NAMALWA (cell line): Measurements from ENCODE around the gene TBC1D22A.

Source experiments
- DNase-seq: peaks from one replicate; pipeline ENCODE4 v3.0.0-alpha.2; 2015; ENCODE audit warnings: low spot score

TBC1D22A gene

GRCh38 chr22:47060718-47061117 lies 298.3 kb downstream of the TBC1D22A start:
- no peak for DNase-seq

- no peak for DNase-seq
Measured at GRCh38 chr22:47061226-47061625, 298.8 kb downstream of the TBC1D22A start.

DNA sequence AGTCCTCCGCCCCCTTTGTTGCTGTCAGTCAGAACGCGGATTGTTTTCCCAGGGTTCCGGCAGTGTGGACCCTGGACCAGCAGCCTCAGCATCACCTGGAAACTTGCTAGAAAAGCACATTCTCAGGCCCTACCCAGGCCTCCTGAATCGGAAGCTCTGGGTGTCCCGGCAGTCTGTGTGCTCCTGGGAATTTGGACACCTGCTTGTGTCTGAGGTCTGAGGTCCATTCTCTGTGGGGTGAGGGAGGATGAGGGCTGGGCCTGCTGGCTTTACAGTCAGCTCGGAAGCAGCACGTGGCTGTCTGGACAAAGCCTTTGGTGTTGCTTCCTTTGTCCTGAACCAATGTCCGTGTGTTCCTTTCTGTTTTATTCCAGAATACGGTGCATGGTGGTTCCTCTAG lies 299.7 kb downstream of the TBC1D22A start:
- DNase-seq: no peak

GRCh38 chr22:47063071-47063509 lies 300.6 kb downstream of the TBC1D22A start:
- DNase-seq: no peak

DNA sequence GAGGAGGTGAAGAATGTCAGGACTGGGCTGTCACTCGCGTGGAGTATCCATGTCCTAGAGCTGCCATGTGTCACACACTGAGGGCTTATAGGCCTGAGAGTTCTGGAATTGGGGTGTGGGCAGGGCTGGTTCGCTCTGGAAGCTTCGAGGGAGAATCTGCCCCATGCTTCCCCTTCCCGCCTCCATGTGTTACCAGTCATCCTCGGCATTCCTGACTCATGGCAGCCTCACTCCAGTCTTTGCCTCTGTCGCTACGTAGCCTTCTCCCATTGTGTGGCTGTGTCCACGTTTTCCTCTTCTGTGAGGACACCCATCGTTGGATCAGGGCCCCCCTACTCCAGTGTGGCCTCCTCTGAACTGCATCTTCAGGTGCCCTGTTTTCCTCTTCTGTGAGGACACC lies 301.2 kb downstream of the TBC1D22A start:
- no peak for DNase-seq

DNA sequence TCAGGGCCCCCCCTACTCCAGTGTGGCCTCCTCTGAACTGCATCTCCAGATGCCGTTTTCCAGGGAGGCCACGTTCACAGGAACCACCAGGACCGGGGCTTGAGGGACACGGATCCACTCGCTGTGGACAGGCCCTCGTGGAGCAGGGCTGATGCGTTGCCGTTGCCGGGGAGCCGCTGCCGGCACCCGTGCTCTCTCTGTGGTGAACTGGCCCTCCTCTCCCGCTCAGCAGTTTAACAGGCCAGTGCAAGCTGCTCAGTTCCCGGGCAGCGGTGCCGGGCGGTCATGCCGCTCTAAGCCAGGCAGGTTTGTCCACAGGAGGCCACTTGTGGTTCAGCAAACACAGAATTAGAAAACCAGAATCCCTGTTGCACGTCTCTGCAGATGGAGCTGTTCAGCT lies 301.6 kb downstream of the TBC1D22A start:
- no peak for DNase-seq

- no peak for DNase-seq
Measured at GRCh38 chr22:47064416-47064815, 302.0 kb downstream of the TBC1D22A start.

DNA sequence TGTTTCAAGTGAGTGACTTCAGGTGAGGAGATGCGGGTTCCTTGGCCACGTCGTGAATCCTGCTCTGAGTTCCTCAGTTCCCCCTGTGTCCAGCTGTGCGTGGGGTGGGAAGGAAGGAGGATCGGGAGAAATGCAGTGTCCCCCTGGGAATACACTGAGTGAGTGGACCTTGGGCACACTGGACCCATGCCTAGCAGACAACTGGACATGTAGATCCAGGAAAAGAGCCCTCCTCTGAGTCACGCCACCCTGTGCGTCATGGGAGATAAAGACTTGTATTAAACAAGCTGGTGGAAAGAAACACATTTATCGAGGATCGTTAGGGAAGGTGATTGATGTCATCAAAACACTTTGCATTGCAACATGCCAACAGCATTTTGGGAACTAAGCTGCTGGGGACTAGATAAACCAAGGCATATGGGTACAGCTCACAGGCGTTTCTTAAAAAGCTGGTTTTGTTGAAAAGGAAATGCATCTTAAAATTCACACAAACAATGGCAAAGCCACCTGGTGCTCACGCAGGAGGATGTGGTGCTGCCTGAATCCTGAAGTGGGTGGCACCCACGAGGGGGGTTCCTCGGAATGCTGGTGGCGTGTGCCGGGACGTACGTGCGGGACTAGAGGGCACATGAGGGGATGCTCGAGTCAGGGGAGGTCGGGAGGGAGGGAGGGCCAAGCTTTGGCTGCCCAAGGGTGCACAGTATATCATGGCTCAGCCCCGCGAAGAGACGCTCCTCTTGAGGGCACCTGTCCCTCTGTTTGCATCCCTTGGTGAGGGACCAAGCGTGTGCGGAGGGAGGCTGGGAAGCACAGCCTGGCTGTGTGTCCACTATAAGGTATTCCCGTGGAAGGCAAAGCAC lies 303.5 kb downstream of the TBC1D22A start:
- no peak for DNase-seq

DNA sequence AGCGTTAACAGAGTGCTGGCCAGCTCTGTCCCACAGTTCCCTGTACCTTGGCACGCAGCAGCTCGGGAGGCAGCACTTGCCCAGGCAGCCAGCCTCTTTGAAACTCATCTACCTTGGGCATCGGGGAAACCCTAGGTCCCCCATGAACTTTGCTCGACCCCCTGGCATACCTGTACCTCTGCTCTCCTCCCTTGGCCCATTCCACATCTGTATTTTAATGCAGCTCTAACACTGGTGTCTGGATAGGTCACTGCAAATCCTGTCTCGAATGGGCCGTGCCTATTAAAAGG lies 304.1 kb downstream of the TBC1D22A start:
- DNase-seq: no peak

DNA sequence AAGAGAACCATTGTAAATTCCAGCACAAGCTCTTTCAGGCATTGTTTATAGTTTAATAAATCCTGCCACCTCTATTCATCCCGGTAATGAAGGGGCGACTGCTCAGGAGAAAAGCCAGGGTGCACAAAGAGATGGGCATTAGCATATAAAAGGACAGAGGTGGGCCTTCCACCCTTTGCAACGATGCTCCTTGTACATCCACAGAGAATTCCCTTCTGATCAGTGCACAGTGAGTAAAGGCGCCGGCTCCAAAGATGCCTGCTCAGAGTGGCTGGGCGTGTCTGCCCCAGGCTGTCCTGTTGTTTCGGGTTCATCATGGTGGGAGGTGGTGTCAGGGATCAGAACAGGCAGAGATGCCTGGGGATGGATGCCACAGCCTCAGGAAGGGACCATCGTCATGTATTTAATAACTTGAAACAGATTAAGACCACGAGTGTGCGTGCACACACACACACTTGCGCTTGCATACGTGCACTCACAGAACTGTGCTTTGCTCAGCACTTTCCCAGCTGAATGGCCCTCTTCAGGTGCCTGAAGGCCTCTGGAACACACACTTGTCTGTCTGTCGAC lies 305.0 kb downstream of the TBC1D22A start:
- DNase-seq: no peak

DNA sequence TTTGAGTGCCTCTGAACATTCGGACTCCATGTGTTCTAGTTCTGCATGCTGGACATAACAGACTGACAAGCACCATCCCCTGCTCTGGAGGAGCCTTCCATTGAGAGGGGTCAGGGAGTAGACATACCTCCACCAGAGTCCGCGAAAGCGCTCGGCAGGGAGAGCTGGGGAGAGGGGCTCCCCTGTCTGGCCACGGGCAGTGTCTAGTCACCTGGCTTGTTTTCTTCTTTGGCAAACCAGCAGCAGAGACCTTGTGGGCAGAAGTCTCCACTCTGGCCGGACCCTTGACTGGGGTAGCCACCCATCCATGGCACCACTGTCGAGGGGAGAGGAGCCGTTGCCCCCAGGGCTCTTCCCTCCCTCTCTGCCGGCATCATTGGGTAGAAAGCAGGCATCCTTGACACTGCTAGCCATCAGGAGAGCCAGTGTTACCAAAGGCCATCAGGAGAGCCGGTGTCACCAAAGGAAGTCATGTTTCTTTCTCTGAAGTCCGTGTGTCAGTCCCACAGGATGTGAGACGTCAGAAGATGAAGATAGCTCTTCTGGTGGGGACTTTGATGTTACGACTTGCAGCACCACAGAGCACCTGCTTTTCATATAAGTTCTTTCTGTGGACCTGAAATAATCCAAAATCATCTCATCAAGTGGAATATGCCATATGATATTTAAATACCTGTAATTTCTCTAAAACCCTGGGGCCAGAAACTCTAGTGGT lies 305.6 kb downstream of the TBC1D22A start:
- no peak for DNase-seq

GRCh38 chr22:47068626-47068996 lies 306.2 kb downstream of the TBC1D22A start:
- no peak for DNase-seq

DNA sequence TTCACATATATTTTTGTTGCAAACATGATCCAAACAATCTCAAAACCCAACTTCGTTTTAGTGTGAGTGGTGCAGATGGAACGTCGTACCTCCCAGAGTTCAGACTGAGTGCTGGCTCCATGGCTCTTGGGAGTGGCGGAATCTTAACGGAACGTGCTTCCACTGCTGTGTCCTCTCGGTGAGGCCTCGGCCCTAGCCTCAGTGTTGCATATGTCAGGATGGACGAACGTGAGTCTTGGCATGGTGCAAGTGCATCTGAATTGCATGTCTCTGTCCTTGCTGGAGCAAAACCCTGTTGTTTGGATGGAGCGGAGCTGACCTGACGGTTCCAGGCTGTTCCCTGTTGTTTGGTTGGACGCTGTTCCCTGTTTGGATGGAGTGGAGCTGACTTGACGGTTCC lies 306.8 kb downstream of the TBC1D22A start:
- DNase-seq: no peak

DNA sequence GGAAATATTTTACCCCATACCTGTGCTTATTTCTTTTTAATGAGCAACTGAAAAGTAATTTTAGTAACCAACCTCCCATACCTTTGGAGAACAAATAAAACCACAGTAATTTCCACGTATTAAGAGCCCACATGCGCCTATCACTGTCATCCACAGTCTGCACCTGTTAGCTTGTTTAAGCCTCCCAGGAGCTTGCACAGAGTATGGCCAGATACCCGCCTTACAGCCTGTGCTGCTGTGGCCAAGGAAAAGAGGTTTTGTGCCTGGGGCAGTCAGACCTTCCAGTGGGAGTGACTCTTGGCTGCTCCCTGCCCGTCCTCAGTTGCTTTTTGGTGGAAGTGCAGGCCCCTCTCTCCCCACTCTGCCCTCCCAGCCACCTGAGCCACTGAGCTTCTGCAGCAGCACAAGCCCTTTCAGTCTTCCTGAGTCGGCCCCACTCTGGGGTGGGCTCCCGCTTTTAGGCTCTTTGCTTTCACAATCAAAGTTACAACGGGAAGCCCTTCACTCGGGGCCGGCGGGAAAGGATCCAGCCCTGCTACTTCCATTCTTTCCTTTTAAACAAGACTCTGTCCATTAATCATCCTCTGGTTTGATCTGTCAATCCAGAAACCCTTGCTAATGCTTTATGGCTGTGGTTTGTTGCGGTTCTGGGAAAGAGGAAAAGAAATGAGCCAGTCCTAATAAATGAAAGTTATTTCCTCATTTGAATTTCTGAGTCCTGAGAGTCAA lies 308.8 kb downstream of the TBC1D22A start:
- DNase-seq: no peak

GRCh38 chr22:47071807-47072641 lies 309.6 kb downstream of the TBC1D22A start:
- DNase-seq: no peak

DNA sequence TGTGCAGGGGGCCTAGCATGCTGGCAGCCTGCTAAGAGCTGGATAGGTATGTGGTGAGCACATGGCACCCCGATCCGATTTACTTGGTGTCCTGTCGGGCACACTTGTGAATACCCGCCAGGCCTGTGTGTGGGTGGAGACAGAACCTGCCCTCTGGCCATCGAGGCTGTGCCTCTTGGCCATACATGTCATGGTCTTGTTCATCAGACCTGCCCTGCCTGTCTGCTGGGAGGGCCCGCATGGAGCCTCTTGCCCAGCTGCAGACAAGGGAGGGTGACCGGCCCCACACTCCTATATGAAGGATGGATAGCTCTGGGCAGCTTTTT lies 310.2 kb downstream of the TBC1D22A start:
- DNase-seq: no peak

- no peak for DNase-seq
Measured at GRCh38 chr22:47073075-47073474, 310.6 kb downstream of the TBC1D22A start.

DNA sequence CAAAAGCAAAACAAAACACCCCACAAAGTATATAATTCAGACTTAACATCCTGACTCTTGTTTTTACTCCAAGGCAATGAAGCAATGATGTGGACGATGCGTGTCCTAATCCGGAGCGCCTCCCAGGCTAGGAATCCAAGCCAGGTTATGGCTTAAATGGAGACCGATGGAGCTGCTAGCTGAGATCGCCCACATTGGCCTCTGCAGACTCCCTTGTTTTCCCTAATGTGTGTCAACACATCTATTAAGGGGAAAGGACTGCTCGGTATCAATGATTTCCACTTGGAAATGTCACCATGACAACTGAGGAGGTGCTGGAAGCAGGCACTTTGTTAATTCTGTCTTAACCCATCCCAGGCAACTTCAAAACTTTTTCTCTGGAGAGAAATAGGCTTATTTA lies 311.7 kb downstream of the TBC1D22A start:
- no peak for DNase-seq

DNA sequence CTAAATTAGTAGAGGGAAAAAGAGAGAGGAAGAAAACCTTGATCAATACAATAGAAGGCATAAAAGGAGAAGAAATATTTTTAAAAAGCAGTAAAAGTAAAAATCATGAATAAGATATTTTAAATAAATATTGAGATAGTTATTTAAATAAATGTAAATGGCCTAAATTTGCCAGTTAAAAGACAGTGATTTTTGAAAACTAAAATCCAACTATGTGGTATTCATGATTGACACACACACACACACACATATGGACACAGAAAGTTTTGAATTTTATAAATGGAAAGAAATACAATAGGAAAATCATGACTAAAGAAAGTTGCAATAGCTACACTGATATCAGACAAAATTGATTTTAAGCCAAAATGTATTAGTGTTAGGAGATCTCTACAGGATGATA lies 313.1 kb downstream of the TBC1D22A start:
- no peak for DNase-seq

GRCh38 chr22:47076758-47077157 lies 314.3 kb downstream of the TBC1D22A start:
- no peak for DNase-seq

- DNase-seq: no peak
Measured at GRCh38 chr22:47080100-47080499, 317.6 kb downstream of the TBC1D22A start.

GRCh38 chr22:47082505-47082904 lies 320.1 kb downstream of the TBC1D22A start:
- DNase-seq: no peak
